Right cardiac atrium (tissue), 5 donors: Measurements from ENCODE around the gene CDK5. TPM values are rescaled to one million over a fixed set of nuclear protein-coding genes. Genes with fewer than 3 reads are reported as not detected.

Experiments
- ATAC-seq, 2 donors: fragments of 200-7000 bp; cut with Tn5 transposase; one replicate each; pipeline versions ENCODE4 v1.8.0 to v1.9.1; 2020; ENCODE audit warnings: moderate library complexity in 2 of 2, mild to moderate bottlenecking in 1 of 2
- DNase-seq, 3 donors: peaks; one replicate each; pipeline ENCODE4 v3.0.0-alpha.2; 2020
- H3K27ac ChIP-seq: one replicate; pipeline ENCODE4 v1.5.1; 2013; ENCODE audit warnings: mild to moderate bottlenecking, low read length, control low read depth, moderate library complexity
- H3K27me3 ChIP-seq: one replicate; pipeline ENCODE4 v1.6.1; 2013; ENCODE audit not compliant: control insufficient read depth, insufficient read depth
- H3K4me1 ChIP-seq: one replicate; pipeline ENCODE4 v1.6.1; 2013; ENCODE audit warnings: low read length; ENCODE audit not compliant: control insufficient read depth, insufficient read depth
- H3K4me3 ChIP-seq: one replicate; pipeline ENCODE4 v1.5.1; 2013; ENCODE audit warnings: low read length, control low read depth
- H3K9me3 ChIP-seq: one replicate; pipeline ENCODE4 v1.6.1; 2013; ENCODE audit warnings: low read length; ENCODE audit not compliant: control insufficient read depth
- WGBS: extraction: QIAGEN DNeasy Blood & Tissue Kit; methylation state at CpG from one replicate; pipeline ENCODE4 v1.1.7; 2013; 5-methylcytosine and 5-hydroxymethylcytosine counted together
- intact Hi-C, 4 donors: fragments of 100-400 bp; cut with DNase I; formaldehyde crosslinking; loops; one replicate each; pipeline versions ENCODE4 v1.11.0 to v1.14.0; 2022 to 2023
- polyA plus RNA-seq: library from polyadenylated mRNA; stranded (reverse); fragments of 200-250 nt; gene quantifications from one replicate; pipeline ENCODE4 v1.2.3, GENCODE V29; 2013
- total RNA-seq, 4 donors: library from RNA; stranded (reverse); fragmentation: NEBNext Ultra II Directional; extraction: Animal tissue kit (Norgen Biotek cat#: 25700); gene quantifications; one replicate each; pipeline ENCODE4 v1.2.1, GENCODE V29; 2021
- donor health status: healthy with polysubstance abuse.
- donor health status: DM: no; HTN: yes; CAD: no.
- donor health status: DM: no; HTN: no; CAD: no.
- donor health status: DM: no; HTN: yes; CAD: no; lungs with severe emphysema.
- donor health status: DM: yes; HTN: yes; CAD: no.

CDK5 gene
- total and polyA plus RNA-seq, 5 donors: 6.2 to 11.2 (median 6.8) TPM

- intact Hi-C loops: no loop called here
- no peaks in the 10 kb centered on the region for H3K4me1 ChIP-seq
- no peaks in the 10 kb centered on the region for H3K9me3 ChIP-seq
- H3K27ac ChIP-seq: no peak overlapping the region
- 90% methylated on average over 39 of the region's 39 CpGs for WGBS
- ATAC-seq: no peak
- no peak overlapping the region for H3K4me3 ChIP-seq
- no peaks in the 10 kb centered on the region for H3K27me3 ChIP-seq
- DNase-seq: no peak
Measured at GRCh38 chr7:151071032-151071866, 13.6 kb upstream of the CDK5 start.

GRCh38 chr7:151070574-151070960 lies 12.9 kb upstream of the CDK5 start:
- intact Hi-C loops: no loop called here
- no peak overlapping the region for H3K4me3 ChIP-seq
- no peaks in the 10 kb centered on the region for H3K9me3 ChIP-seq
- no peak overlapping the region for H3K27ac ChIP-seq
- WGBS: 92% methylated on average over 15 of the region's 15 CpGs
- no peaks in the 10 kb centered on the region for H3K4me1 ChIP-seq
- H3K27me3 ChIP-seq: no peaks in the 10 kb centered on the region
- ATAC-seq (no peak), DNase-seq (no peak)

- 87% methylated on average over 17 of the region's 17 CpGs for WGBS
- Histone ChIP-seq H3K27ac (no peak overlapping the region), H3K4me3 (no peak overlapping the region), H3K4me1 (no peaks in the 10 kb centered on the region), H3K9me3 (no peaks in the 10 kb centered on the region), H3K27me3 (no peaks in the 10 kb centered on the region)
- DNase-seq (no peak), ATAC-seq (no peak)
- intact Hi-C loops: no loop called here
Measured at GRCh38 chr7:151069841-151070573, 12.3 kb upstream of the CDK5 start.

- Histone ChIP-seq H3K9me3 (no peaks in the 10 kb centered on the region), H3K4me1 (no peaks in the 10 kb centered on the region), H3K27me3 (no peaks in the 10 kb centered on the region), H3K27ac (no peak overlapping the region), H3K4me3 (no peak overlapping the region)
- ATAC-seq (no peak), DNase-seq (no peak)
- intact Hi-C loops: no loop called here
- WGBS: 80% methylated on average over 12 of the region's 12 CpGs
Measured at GRCh38 chr7:151068069-151068773, 10.5 kb upstream of the CDK5 start.

- no peaks in the 10 kb centered on the region for H3K27me3 ChIP-seq
- no peak overlapping the region for H3K4me3 ChIP-seq
- no peaks in the 10 kb centered on the region for H3K4me1 ChIP-seq
- intact Hi-C loops: no loop called here
- H3K27ac ChIP-seq: no peak overlapping the region
- no peaks in the 10 kb centered on the region for H3K9me3 ChIP-seq
- ATAC-seq (no peak), DNase-seq (peak in 1 of 3 donors; percentile 68)
- 91% methylated on average over 39 of the region's 39 CpGs for WGBS
Measured at GRCh38 chr7:151066273-151066974, 8.7 kb upstream of the CDK5 start.

GRCh38 chr7:151065516-151065915 lies 7.8 kb upstream of the CDK5 start:
- H3K27me3 ChIP-seq: no peaks in the 10 kb centered on the region
- no peak for ATAC-seq
- WGBS: 85% methylated on average over 14 of the region's 14 CpGs
- H3K9me3 ChIP-seq: no peaks in the 10 kb centered on the region
- no peak overlapping the region for H3K4me3 ChIP-seq
- intact Hi-C loops: no loop called here
- H3K27ac ChIP-seq: no peak overlapping the region
- DNase-seq: no peak
- H3K4me1 ChIP-seq: no peaks in the 10 kb centered on the region

GRCh38 chr7:151064993-151065392 lies 7.3 kb upstream of the CDK5 start:
- Histone ChIP-seq H3K9me3 (no peaks in the 10 kb centered on the region), H3K27me3 (no peaks in the 10 kb centered on the region), H3K4me1 (no peaks in the 10 kb centered on the region), H3K27ac (no peak overlapping the region), H3K4me3 (no peak overlapping the region)
- intact Hi-C loops: no loop called here
- 90% methylated on average over 6 of the region's 6 CpGs for WGBS
- ATAC-seq (no peak), DNase-seq (no peak)

- no peak for DNase-seq
- H3K27ac ChIP-seq: no peak overlapping the region
- H3K9me3 ChIP-seq: no peaks in the 10 kb centered on the region
- intact Hi-C loops: no loop called here
- WGBS: 96% methylated on average over 18 of the region's 18 CpGs
- H3K27me3 ChIP-seq: no peaks in the 10 kb centered on the region
- no peak overlapping the region for H3K4me3 ChIP-seq
- H3K4me1 ChIP-seq: no peaks in the 10 kb centered on the region
- ATAC-seq: no peak
Measured at GRCh38 chr7:151064454-151064853, 6.8 kb upstream of the CDK5 start.

- no peaks in the 10 kb centered on the region for H3K4me1 ChIP-seq
- intact Hi-C loops: no loop called here
- no peaks in the 10 kb centered on the region for H3K27me3 ChIP-seq
- ATAC-seq: no peak
- H3K9me3 ChIP-seq: no peaks in the 10 kb centered on the region
- H3K4me3 ChIP-seq: no peak overlapping the region
- peak overlapping the region; percentile 25 for H3K27ac ChIP-seq
- no peak for DNase-seq
- WGBS: 36% methylated on average over 11 of the region's 11 CpGs
Measured at GRCh38 chr7:151063212-151063561, 5.5 kb upstream of the CDK5 start.

GRCh38 chr7:151062399-151063211 lies 4.9 kb upstream of the CDK5 start:
- no peaks in the 10 kb centered on the region for H3K4me1 ChIP-seq
- no peak overlapping the region for H3K4me3 ChIP-seq
- DNase-seq (peak in 2 of 3 donors; percentile 63 to 80), ATAC-seq (peak in 1 of 2 donors; percentile 8)
- H3K27me3 ChIP-seq: no peaks in the 10 kb centered on the region
- H3K27ac ChIP-seq: peak overlapping the region; percentile 43
- WGBS: 51% methylated on average over 43 of the region's 43 CpGs
- no peaks in the 10 kb centered on the region for H3K9me3 ChIP-seq
- intact Hi-C loops: no loop called here
